Hepatocyte (in vitro differentiated cells): ENCODE results near the gene PTPRC. TPM values are rescaled to one million over a fixed set of nuclear protein-coding genes. Genes with fewer than 3 reads are reported as not detected.

ENCODE experiments used
- DNase-seq: peaks from one replicate; pipeline ENCODE4 v3.0.0-alpha.2; 2016; ENCODE audit warnings: low spot score
- H2AFZ ChIP-seq: fragments of 200-600 bp; sonication (generic); 2 replicates; pipeline ENCODE4 v1.6.0; 2016; ENCODE audit warnings: antibody characterized with exemption, mild to moderate bottlenecking
- H3K27ac ChIP-seq: fragments of 200-600 bp; sonication (generic); 2 replicates; pipeline ENCODE4 v1.5.1; 2016; ENCODE audit warnings: mild to moderate bottlenecking
- H3K27me3 ChIP-seq: fragments of 200-600 bp; sonication (generic); 2 replicates; pipeline ENCODE4 v1.6.1; 2016
- H3K36me3 ChIP-seq: fragments of 200-600 bp; sonication (generic); replicated peaks from 2 replicates; pipeline ENCODE4 v1.5.1; 2016; ENCODE audit warnings: low read depth; ENCODE audit not compliant: insufficient read depth
- H3K4me1 ChIP-seq: fragments of 200-600 bp; sonication (generic); 2 replicates; pipeline ENCODE4 v1.5.1; 2016; ENCODE audit warnings: mild to moderate bottlenecking, moderate library complexity; ENCODE audit not compliant: insufficient read depth
- H3K4me2 ChIP-seq: fragments of 200-600 bp; sonication (generic); 2 replicates; pipeline ENCODE4 v1.6.0; 2016
- H3K4me3 ChIP-seq: fragments of 200-600 bp; sonication (generic); 2 replicates; pipeline ENCODE4 v1.5.1; 2016; ENCODE audit warnings: mild to moderate bottlenecking
- H3K79me2 ChIP-seq: fragments of 200-600 bp; sonication (generic); 2 replicates; pipeline ENCODE4 v1.6.0; 2017; ENCODE audit warnings: mild to moderate bottlenecking
- H3K9me2 ChIP-seq: fragments of 200-600 bp; sonication (generic); replicated peaks from 2 replicates; pipeline ENCODE4 v1.6.0; 2017; ENCODE audit warnings: mild to moderate bottlenecking; ENCODE audit not compliant: insufficient read depth
- H3K9me3 ChIP-seq: fragments of 200-600 bp; sonication (generic); 2 replicates; pipeline ENCODE4 v1.5.1; 2016; ENCODE audit warnings: low read depth, mild to moderate bottlenecking
- H4K20me1 ChIP-seq: fragments of 200-600 bp; sonication (generic); 2 replicates; pipeline ENCODE4 v1.6.0; 2016; ENCODE audit warnings: mild to moderate bottlenecking; ENCODE audit not compliant: insufficient read depth, poor library complexity, severe bottlenecking
- CTCF ChIP-seq: fragments of 200-600 bp; sonication (generic); IDR thresholded peaks from 2 replicates; pipeline ENCODE4 v1.5.1; 2016; ENCODE audit warnings: antibody characterized with exemption, mild to moderate bottlenecking; ENCODE audit not compliant: poor library complexity
- EZH2 ChIP-seq: fragments of 200-600 bp; sonication (generic); IDR thresholded peaks from 2 replicates; pipeline ENCODE4 v1.6.1; 2016; ENCODE audit warnings: antibody characterized with exemption, mild to moderate bottlenecking, borderline replicate concordance
- EZH2phosphoT487 ChIP-seq: fragments of 200-600 bp; sonication (generic); IDR thresholded peaks from one replicate; pipeline ENCODE4 v1.6.1; 2018; ENCODE audit warnings: antibody characterized with exemption, mild to moderate bottlenecking, low read depth, moderate library complexity; ENCODE audit not compliant: unreplicated experiment, severe bottlenecking
- WGBS: methylation state at CpG from one replicate; pipeline ENCODE4 v1.1.6; 2016; ENCODE audit warnings: low lambda C conversion rate; ENCODE audit errors: missing lambda C conversion rate; 5-methylcytosine and 5-hydroxymethylcytosine counted together
- polyA plus RNA-seq: library from polyadenylated mRNA; unstranded; fragments of >200 nt; fragmentation: Nextera tagmentation; extraction: Ambion mirVana; gene quantifications from 2 replicates; pipeline ENCODE4 v1.2.1, GENCODE V29; 2016
- total RNA-seq: library from RNA; depleted of rRNA; stranded (reverse); fragments of >200 nt; gene quantifications from 2 replicates; pipeline ENCODE4 v1.2.3, GENCODE V29; 2014

Gene PTPRC
- total and polyA plus RNA-seq, 2 experiments from 2014 or later: 0.87 TPM; not detected in 1

- Histone ChIP-seq H3K9me3 (no peaks in the 10 kb centered on the region), H3K4me2 (no peak overlapping the region), H3K4me1 (no peaks in the 10 kb centered on the region), H3K79me2 (no peaks in the 10 kb centered on the region), H3K4me3 (no peak overlapping the region), H3K27ac (peak overlapping the region; percentile 41), H3K36me3 (no peaks in the 10 kb centered on the region), H2AFZ (no peak overlapping the region), H3K9me2 (no peaks in the 10 kb centered on the region), H3K27me3 (no peaks in the 10 kb centered on the region), H4K20me1 (no peaks in the 10 kb centered on the region)
- TF ChIP-seq EZH2phosphoT487 (no peak), CTCF (no peak), EZH2 (no peak)
- 62% methylated on average over 3 of the region's 3 CpGs for WGBS
- no peak for DNase-seq
Measured at GRCh38 chr1:198793714-198794113, 154.9 kb downstream of the PTPRC start.

DNA sequence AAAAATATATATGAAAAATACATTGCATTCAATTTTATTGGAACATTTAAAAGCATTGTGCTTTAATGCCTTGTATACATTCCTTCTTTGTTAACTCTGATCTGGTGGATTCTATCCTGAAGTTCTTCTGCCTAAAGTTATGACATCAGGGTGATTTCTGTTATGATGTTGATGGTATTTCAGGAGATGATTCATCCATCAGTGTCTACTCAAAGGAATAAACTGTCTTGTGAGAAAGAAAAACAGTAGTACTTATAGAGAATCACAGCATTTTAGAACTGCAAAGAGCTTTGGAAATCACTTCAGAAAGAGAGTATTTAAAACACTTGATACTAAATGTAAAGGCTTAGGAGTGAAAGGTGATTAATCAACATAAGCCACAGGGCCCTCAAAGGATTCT, 155.7 kb downstream of the PTPRC start:
- H2AFZ ChIP-seq: no peak overlapping the region
- DNase-seq: no peak
- no peaks in the 10 kb centered on the region for H3K9me3 ChIP-seq
- H3K4me3 ChIP-seq: no peak overlapping the region
- H3K27ac ChIP-seq: peak overlapping the region; percentile 41
- H3K27me3 ChIP-seq: no peaks in the 10 kb centered on the region
- no peaks in the 10 kb centered on the region for H4K20me1 ChIP-seq
- no peaks in the 10 kb centered on the region for H3K36me3 ChIP-seq
- no peaks in the 10 kb centered on the region for H3K9me2 ChIP-seq
- H3K4me1 ChIP-seq: no peaks in the 10 kb centered on the region
- no peaks in the 10 kb centered on the region for H3K79me2 ChIP-seq
- TF ChIP-seq EZH2 (no peak), EZH2phosphoT487 (no peak), CTCF (no peak)
- no peak overlapping the region for H3K4me2 ChIP-seq

DNA sequence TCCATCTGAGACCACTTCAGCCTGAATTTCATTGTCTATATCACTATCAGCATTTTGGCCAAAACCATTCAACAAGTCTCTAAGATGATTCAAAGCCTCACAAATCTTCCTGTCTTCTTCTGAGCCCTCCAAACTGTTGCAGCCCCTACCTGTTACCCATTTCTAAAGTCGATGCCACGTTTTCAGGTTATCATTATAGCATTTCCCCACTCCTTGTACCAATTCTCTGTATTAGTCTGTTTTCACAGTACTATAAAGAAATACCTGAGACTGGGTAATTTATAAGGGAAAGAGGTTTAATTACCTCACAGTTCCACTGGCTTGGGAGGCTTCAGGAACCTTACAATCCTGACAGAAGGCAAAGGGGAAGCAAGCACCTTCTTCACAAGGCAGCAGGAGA, 158.8 kb downstream of the PTPRC start:
- H4K20me1 ChIP-seq: no peaks in the 10 kb centered on the region

More for the DNA sequence above, 158.8 kb downstream of the PTPRC start:
- H3K4me2 ChIP-seq: no peak overlapping the region
- no peak overlapping the region for H2AFZ ChIP-seq
- H3K27ac ChIP-seq: no peak overlapping the region
- no peaks in the 10 kb centered on the region for H3K9me3 ChIP-seq
- H3K36me3 ChIP-seq: no peaks in the 10 kb centered on the region
- TF ChIP-seq CTCF (no peak), EZH2phosphoT487 (no peak), EZH2 (no peak)
- H3K27me3 ChIP-seq: no peaks in the 10 kb centered on the region
- DNase-seq: no peak
- H3K9me2 ChIP-seq: no peaks in the 10 kb centered on the region
- no peak overlapping the region for H3K4me3 ChIP-seq
- no peaks in the 10 kb centered on the region for H3K79me2 ChIP-seq
- no peaks in the 10 kb centered on the region for H3K4me1 ChIP-seq
- 97% methylated on average over 2 of the region's 2 CpGs for WGBS
